Measurements from ENCODE around the gene DRAM1. TPM values are rescaled to one million over a fixed set of nuclear protein-coding genes. Genes with fewer than 3 reads are reported as not detected.
"Not testable (repeated sequence)": the region's sequence is repeated elsewhere in the genome, so short reads cannot be mapped to it uniquely, and the experiment has no call there.

Gene DRAM1
- total and polyA plus RNA-seq, 2 of the 4 experiments (the other 2 are of a cell fraction): 20.0 to 27.2 TPM

DNA sequence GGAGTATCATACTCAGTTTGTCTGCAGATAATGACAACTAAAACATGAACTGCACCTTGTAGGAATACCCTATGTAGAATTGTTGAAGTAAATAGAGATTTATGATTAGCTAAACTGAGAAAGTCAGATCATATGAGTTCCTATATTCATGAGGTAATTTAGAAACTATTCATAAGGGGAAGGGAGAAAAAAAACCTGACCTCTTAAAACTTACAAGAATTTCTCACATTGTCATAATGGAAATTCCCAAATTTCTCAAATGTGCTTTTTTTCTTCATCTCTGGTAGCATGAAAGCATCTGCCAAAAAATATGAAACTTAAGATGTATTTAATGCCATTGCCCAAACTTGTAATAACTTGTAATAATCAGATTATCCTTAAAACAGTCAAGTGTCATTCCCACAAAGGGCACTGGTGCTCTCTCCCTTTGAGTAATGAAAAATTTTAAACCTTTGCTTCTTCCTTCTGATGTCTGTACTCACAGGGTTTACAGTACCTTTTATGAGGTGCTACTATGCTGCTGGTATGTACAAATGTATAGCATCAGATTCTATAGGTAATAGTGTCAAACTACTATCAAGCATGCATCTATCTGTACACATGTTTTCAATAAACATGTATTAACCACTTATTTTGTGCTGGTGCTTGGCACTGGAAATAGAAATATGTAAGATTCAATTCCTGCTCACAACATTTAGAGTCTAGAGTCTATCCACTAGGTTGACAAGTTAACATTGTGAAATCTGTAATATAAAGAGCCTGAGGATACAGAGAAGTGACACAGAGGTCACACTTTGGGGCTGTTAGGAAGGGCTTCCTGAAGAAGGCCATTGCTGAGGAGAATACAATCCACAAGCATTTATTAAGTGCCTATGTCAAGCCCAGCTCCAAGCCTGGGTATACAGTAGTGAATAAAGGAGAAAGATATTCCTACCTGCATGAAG is 17.4 kb upstream of the DRAM1 start:
- H3K14ac ChIP-seq (replicated peaks; ENCODE audit: low read depth, low read length): no peak overlapping the region
- H2AFZ ChIP-seq (replicated peaks; ENCODE audit: low read length, poor library complexity): no peak overlapping the region
- in situ Hi-C loops (cut with MboI; ENCODE audit: low sequenced_read_pairs): no loop called here
- no peak overlapping the region for H3K4ac ChIP-seq (ENCODE audit: low read depth, low read length)
- CTCF ChIA-PET: no interaction called here
- dilution Hi-C loops (cut with HindIII; ENCODE audit: low sequenced_read_pairs, unreplicated experiment): no loop called here
- H2BK5ac ChIP-seq (ENCODE audit: low read depth, low read length, poor library complexity, severe bottlenecking): peak overlapping the region; percentile 21
- TF ChIP-seq MAFK (IDR thresholded peaks at IDR 0.05; ENCODE audit: low read depth, low read length) (no peak), CEBPB (IDR thresholded peaks at IDR 0.05; ENCODE audit: low read depth, low read length) (0 out of 2 replicates have a peak, but pooled peaks have one; percentile 7)
- ATAC-seq (ENCODE audit: low read depth) (no peak), DNase-seq (peak; percentile 76)
- POLR2A ChIA-PET (ENCODE audit: unreplicated experiment): no interaction called here
- no peaks in the 10 kb centered on the region for H3K36me3 ChIP-seq (ENCODE audit: control insufficient read depth, insufficient read depth, low read length)
- no peaks in the 10 kb centered on the region for H3K27me3 ChIP-seq (ENCODE audit: control insufficient read depth, insufficient read depth, low read length)
- H2AK5ac ChIP-seq (ENCODE audit: low read depth, low read length): no peak overlapping the region
- H3K4me1 ChIP-seq (ENCODE audit: control insufficient read depth, insufficient read depth, low read length): peaks cover 16% of the 10 kb centered on the region
- no peak overlapping the region for H3K4me3 ChIP-seq (ENCODE audit: insufficient read depth, low read depth, low read length)
- no peak overlapping the region; the same call in 1 of the 2 replicates for H2BK120ac ChIP-seq (ENCODE audit: low read depth, low read length)
- intact Hi-C loops (cut with micrococcal nuclease): no loop called here
- H3K18ac ChIP-seq (ENCODE audit: low read depth, low read length): peak overlapping the region; percentile 9; the same call in 1 of the 2 replicates
- H3K9me3 ChIP-seq (ENCODE audit: control insufficient read depth, insufficient read depth, low read length): no peaks in the 10 kb centered on the region
- H3K27ac ChIP-seq (ENCODE audit: insufficient read depth, low read length): no peak overlapping the region
- no peaks in the 10 kb centered on the region for H4K20me1 ChIP-seq (ENCODE audit: insufficient read depth, low read length)
- H2BK20ac ChIP-seq (ENCODE audit: low read depth, low read length): no peak overlapping the region
- H4K5ac ChIP-seq (ENCODE audit: low read depth, low read length): no peak overlapping the region; the same call in 1 of the 2 replicates
- H4K8ac ChIP-seq (ENCODE audit: low read depth in 2 of 2, low read length in 2 of 2): no peak overlapping the region
- no peak overlapping the region for H2AK9ac ChIP-seq (replicated peaks; ENCODE audit: low read depth, low read length, poor library complexity)
- no peak overlapping the region for H2BK15ac ChIP-seq (ENCODE audit: low read depth, low read length)
- H3K23ac ChIP-seq (ENCODE audit: low read depth, low read length): no peak overlapping the region
- peaks cover 3% of the 10 kb centered on the region; the same call in 1 of the 2 replicates for H3K9me1 ChIP-seq (ENCODE audit: insufficient read depth, low read length)
- H3K56ac ChIP-seq (ENCODE audit: extremely low read depth, insufficient read depth, low read length): no peak overlapping the region
- no peak overlapping the region for H3K9ac ChIP-seq (ENCODE audit: low read depth, low read length)
- H3K79me1 ChIP-seq (ENCODE audit: low read depth in 1 of 2, low read length in 2 of 2): no peaks in the 10 kb centered on the region
- no TSS peak for BruUV-seq (replicated peaks)
- H4K91ac ChIP-seq (ENCODE audit: insufficient read depth, low read depth, low read length): no peak overlapping the region
- no peak overlapping the region for H3K4me2 ChIP-seq (ENCODE audit: low read depth, low read length)

DNA sequence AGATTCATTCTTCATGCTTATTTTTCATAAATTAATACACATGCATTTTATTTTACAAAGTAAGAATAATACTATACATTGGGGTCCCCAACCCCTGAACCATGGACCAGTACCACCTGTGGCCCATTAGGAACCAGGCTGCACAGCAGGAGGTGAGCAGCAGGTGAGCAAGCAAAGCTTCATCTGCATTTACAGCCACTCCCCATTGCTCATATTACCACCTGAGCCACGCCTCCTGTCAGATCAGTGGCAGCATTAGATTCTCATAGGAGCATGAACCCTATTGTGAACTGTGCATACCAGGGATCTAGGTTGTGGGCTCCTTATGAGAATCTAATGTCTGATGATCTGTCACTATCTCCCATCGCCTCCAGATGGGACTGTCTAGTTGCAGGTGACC is 15.7 kb upstream of the DRAM1 start:
- H3K9ac ChIP-seq (ENCODE audit: low read depth, low read length); H3K4me2 ChIP-seq (ENCODE audit: low read depth, low read length); H4K91ac ChIP-seq (ENCODE audit: insufficient read depth, low read depth, low read length); in situ Hi-C loops (cut with MboI; ENCODE audit: low sequenced_read_pairs); H4K8ac ChIP-seq (ENCODE audit: low read depth in 2 of 2, low read length in 2 of 2); H4K5ac ChIP-seq (ENCODE audit: low read depth, low read length); H4K20me1 ChIP-seq (ENCODE audit: insufficient read depth, low read length); dilution Hi-C loops (cut with HindIII; ENCODE audit: low sequenced_read_pairs, unreplicated experiment); H2AK5ac ChIP-seq (ENCODE audit: low read depth, low read length); POLR2A ChIA-PET (ENCODE audit: unreplicated experiment); DNase-seq; H2BK20ac ChIP-seq (ENCODE audit: low read depth, low read length); H2BK15ac ChIP-seq (ENCODE audit: low read depth, low read length); H3K9me3 ChIP-seq (ENCODE audit: control insufficient read depth, insufficient read depth, low read length); H3K23ac ChIP-seq (ENCODE audit: low read depth, low read length); H3K14ac ChIP-seq (replicated peaks; ENCODE audit: low read depth, low read length); H3K4me1 ChIP-seq (ENCODE audit: control insufficient read depth, insufficient read depth, low read length); H3K4me3 ChIP-seq (ENCODE audit: insufficient read depth, low read depth, low read length); H3K36me3 ChIP-seq (ENCODE audit: control insufficient read depth, insufficient read depth, low read length); H2AFZ ChIP-seq (replicated peaks; ENCODE audit: low read length, poor library complexity); H3K79me1 ChIP-seq (ENCODE audit: low read depth in 1 of 2, low read length in 2 of 2); CTCF ChIA-PET; H3K56ac ChIP-seq (ENCODE audit: extremely low read depth, insufficient read depth, low read length); ATAC-seq (ENCODE audit: low read depth); H2BK120ac ChIP-seq (ENCODE audit: low read depth, low read length); H3K9me1 ChIP-seq (ENCODE audit: insufficient read depth, low read length); H3K27ac ChIP-seq (ENCODE audit: insufficient read depth, low read length); H3K18ac ChIP-seq (ENCODE audit: low read depth, low read length); BruUV-seq (replicated peaks); H3K4ac ChIP-seq (ENCODE audit: low read depth, low read length); H3K27me3 ChIP-seq (ENCODE audit: control insufficient read depth, insufficient read depth, low read length); H2AK9ac ChIP-seq (replicated peaks; ENCODE audit: low read depth, low read length, poor library complexity); H2BK5ac ChIP-seq (ENCODE audit: low read depth, low read length, poor library complexity, severe bottlenecking): not testable (repeated sequence)
- WGBS, 2 experiments (ENCODE audit: extremely low coverage in 2 of 2, insufficient read length in 1 of 2): no CpG with 5 or more reads among the region's 2 CpGs
- intact Hi-C loops (cut with micrococcal nuclease): loop anchor here (2.0 kb wide), 1 partner anchor 15 kb away; the partner anchor contains the start of gene DRAM1

Data from IMR-90 (cell line).